BJ (cell line): ENCODE results near the gene GIPR. TPM values are rescaled to one million over a fixed set of nuclear protein-coding genes. Genes with fewer than 3 reads are reported as not detected.

Experiments used
- CTCF ChIA-PET: fragments of 350-600 bp; formaldehyde crosslinking; extraction: SDS; loops from one replicate; lab custom pipeline; 2021; ENCODE audit warnings: antibody characterized with exemption, inconsistent platforms; lab: Yijun Ruan, JAX
- POLR2A ChIA-PET: fragments of 300-600 bp; sonication (Branson Sonifier 250); formaldehyde crosslinking; extraction: SDS; loops from one replicate; lab custom pipeline; 2021; ENCODE audit warnings: antibody characterized with exemption; lab: Charles Lee
- DNase-seq: peaks from one replicate; pipeline ENCODE4 v3.0.0-alpha.2; 2011; ENCODE audit warnings: low read depth
- H3K27me3 ChIP-seq: 2 replicates; pipeline ENCODE4 v1.6.0; 2011; ENCODE audit warnings: low read length; ENCODE audit not compliant: control insufficient read depth, insufficient read depth
- H3K36me3 ChIP-seq: 2 replicates; pipeline ENCODE4 v1.5.1; 2011; ENCODE audit warnings: low read length; ENCODE audit not compliant: control insufficient read depth, insufficient read depth
- H3K4me3 ChIP-seq: 2 replicates; pipeline ENCODE4 v1.5.1; 2011; ENCODE audit warnings: low read depth, mild to moderate bottlenecking, control low read depth, low read length
- polyA plus RNA-seq: library from polyadenylated mRNA; depleted of rRNA; stranded (reverse); fragments of >200 nt; gene quantifications from 2 replicates; pipeline ENCODE4 v1.2.3, GENCODE V29; 2011
- TF ChIP-seq, protein P1 (sequence below): IDR thresholded peaks from 2 replicates; pipeline ENCODE4 v1.5.1; 2011; ENCODE audit warnings: low read depth, mild to moderate bottlenecking, control low read depth, inconsistent platforms, low read length, moderate library complexity; ENCODE audit not compliant: insufficient read depth

The GIPR gene
- polyA plus RNA-seq, 1 experiment, result 1.1 TPM

DNA sequence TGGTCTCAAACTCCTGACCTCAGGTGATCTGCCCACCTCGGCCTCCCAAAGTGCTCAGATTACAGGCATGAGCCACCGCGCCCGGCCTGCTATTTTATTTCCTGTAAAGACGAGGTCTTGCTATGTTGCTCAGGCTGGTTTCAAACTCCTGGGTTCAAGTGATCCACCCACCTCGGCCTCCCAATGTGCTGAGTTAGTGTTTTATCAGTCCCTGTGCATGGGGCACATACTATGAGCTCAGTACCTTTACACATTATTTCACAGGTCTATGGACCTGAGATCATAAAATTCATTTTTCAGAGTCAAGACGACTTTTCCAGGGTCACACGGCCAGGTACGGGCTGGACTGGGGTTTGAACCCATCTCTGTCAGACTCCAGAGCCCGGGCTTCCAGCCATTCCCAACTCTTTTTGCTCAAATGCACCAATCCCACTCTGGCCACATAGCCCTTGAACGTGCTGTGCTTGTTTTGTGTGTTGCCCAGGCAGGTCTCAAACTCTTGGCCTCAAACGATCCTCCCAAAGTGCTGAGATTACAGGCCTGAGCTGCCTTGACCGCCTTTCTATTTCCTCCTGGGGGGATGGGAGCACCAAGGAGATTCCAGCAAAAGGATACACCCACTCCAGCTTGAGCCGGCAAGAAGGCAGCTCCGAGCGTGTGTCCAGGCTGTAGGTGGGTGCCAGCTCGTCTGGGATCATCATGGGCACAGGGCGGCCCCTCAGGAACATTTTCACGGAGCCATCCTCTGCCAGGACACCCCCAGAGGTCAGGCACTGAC is 29.9 kb upstream of the GIPR start:
- ChIA-PET POLR2A (no interaction called here), CTCF (interaction anchor here (0.6 to 2.0 kb wide), 9 partner anchors 26 to 530 kb away, joined by 3 to 6 read pairs (median 3); no protein-coding TSS in a partner anchor)
- Histone ChIP-seq H3K27me3 (no peaks in the 10 kb centered on the region), H3K4me3 (peak overlapping the region; percentile 84), H3K36me3 (peaks cover 2% of the 10 kb centered on the region)
- no peak for DNase-seq
- TF ChIP-seq, protein P1, sequence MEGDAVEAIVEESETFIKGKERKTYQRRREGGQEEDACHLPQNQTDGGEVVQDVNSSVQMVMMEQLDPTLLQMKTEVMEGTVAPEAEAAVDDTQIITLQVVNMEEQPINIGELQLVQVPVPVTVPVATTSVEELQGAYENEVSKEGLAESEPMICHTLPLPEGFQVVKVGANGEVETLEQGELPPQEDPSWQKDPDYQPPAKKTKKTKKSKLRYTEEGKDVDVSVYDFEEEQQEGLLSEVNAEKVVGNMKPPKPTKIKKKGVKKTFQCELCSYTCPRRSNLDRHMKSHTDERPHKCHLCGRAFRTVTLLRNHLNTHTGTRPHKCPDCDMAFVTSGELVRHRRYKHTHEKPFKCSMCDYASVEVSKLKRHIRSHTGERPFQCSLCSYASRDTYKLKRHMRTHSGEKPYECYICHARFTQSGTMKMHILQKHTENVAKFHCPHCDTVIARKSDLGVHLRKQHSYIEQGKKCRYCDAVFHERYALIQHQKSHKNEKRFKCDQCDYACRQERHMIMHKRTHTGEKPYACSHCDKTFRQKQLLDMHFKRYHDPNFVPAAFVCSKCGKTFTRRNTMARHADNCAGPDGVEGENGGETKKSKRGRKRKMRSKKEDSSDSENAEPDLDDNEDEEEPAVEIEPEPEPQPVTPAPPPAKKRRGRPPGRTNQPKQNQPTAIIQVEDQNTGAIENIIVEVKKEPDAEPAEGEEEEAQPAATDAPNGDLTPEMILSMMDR, result no peak

DNA sequence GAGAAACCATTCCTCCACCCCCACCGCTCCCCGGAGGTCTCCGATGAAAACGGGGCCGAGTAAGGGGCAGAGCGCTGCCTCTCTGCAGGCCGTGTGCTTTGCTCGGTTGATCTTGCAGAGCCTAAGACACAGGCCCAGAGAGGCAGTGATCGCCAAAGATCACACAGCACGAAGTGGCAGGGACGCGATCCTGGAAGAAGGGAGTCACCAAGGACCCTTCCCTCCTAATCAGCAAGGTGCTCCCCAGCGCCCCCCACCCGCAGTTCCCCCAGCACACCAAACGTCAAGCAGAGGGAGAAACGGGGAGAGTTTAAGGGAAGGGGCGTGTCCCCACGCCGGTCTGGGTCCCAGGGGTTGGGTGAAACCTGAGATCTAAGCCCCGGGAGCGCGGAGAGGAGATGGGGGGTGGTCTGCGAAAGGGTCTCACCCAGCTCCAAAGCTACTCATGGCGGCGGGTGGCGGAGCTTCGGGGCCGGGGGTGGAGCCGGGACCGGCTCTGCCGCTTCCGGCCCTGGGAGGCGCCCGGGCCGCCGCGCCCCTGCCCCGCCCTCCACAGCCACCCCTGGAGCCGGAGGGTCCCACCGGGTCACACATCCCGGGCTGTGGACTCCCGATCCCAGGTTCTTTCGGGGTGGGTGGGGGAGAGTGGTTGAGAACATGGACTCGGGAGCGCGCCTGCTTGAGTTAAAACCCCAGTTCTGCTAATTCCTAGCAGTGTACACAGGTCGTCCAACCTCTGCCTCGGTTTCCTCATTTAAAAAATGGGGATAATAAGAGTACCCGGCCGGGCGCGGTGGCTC is 28.9 kb upstream of the GIPR start, which contains the start of gene EML2:
TSS of gene EML2 (minus strand) at position 468 of the 800 bp plus-strand sequence. CDS start at position 447, 21 bp downstream.
- CTCF ChIA-PET, result interaction anchor here (0.6 to 2.0 kb wide), 13 partner anchors 13 to 189 kb away, joined by 3 to 8 read pairs (median 3); no protein-coding TSS in a partner anchor
- DNase-seq, result no peak
- TF ChIP-seq, protein P1, result peak; percentile 55
- POLR2A ChIA-PET, result interaction anchor here (0.6 kb wide), 1 partner anchor 9 kb away, joined by 3 read pairs; no protein-coding TSS in a partner anchor
- H3K36me3 ChIP-seq, result peaks cover under 1% of the 10 kb centered on the region; the same call in 1 of the 2 replicates
- H3K4me3 ChIP-seq, result peak within 1 kb of the TSS; percentile 84
- no peaks in the 10 kb centered on the region for H3K27me3 ChIP-seq

GRCh38 chr19:45640849-45641273 is 27.2 kb upstream of the GIPR start:
- Histone ChIP-seq H3K27me3 (no peaks in the 10 kb centered on the region), H3K4me3 (no peak overlapping the region), H3K36me3 (no peaks in the 10 kb centered on the region)
- ChIA-PET POLR2A (interaction anchor here (0.5 kb wide), 1 partner anchor 188 kb away, joined by 17 read pairs; no protein-coding TSS in a partner anchor), CTCF (interaction anchor here (0.5 to 5.8 kb wide), 19 partner anchors 9 to 201 kb away, joined by 3 to 99 read pairs (median 19); partner anchors contain the start of genes GPR4, OPA3 and VASP)
- TF ChIP-seq, protein P1, result no peak
- no peak for DNase-seq

DNA sequence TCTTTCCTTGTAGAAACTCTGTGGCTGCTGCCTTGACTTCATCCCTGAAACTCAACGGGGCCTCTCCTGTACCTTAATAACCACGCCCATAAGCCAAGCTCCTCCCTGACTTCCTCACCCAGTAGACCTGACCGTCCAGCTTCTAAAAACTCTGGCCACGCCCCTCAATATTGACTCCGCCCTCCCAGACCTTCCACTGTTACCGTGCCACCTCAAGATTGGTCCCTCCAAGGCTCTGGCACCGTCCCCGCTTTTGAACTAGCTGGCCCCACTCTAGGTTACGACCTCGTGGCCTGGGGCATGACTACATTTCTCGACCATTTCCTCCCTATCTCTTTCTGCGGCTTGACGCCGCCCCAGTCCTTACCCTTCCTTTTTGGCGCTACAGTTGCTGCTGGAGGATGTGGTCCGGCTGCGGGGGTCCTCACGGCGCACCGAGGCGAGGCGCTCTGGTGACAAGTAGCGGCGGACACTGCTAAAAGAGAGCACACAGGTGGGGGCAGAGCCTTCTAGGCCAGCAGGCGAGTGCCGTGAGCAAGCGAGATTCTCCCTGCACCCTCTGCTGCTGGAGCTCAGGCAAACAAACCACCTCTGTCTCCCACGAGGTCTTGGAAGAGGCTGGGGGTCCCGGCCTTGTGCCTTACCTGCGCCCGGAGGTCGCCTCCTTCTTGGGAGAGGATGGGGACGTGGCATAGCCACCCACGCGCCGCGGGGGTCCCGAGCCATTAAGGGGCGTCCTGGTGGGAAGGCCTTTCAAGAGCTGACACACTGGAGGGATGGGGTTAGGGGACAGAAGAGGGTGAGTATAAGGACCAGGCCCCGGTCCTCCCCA is 26.5 kb upstream of the GIPR start:
- CTCF ChIA-PET, result interaction anchor here (0.6 to 5.8 kb wide), 46 partner anchors 8 to 268 kb away, joined by 3 to 99 read pairs (median 6); partner anchors contain the start of genes GIPR, GPR4, OPA3 and QPCTL
- POLR2A ChIA-PET, result interaction anchor here (0.5 kb wide), 1 partner anchor 189 kb away, joined by 17 read pairs; no protein-coding TSS in a partner anchor
- TF ChIP-seq, protein P1, result no peak

More for the DNA sequence above, 26.5 kb upstream of the GIPR start:
- Histone ChIP-seq H3K27me3 (no peaks in the 10 kb centered on the region), H3K36me3 (no peaks in the 10 kb centered on the region), H3K4me3 (peak overlapping the region; percentile 14)
- DNase-seq, result no peak
